Neural cell (in vitro differentiated cells): ENCODE measurements around the gene FKRP. TPM values are rescaled to one million over a fixed set of nuclear protein-coding genes. Genes with fewer than 3 reads are reported as not detected.

Experiments used
- H2AFZ ChIP-seq: fragments of 200-600, 300-800 bp; sonication (generic), shearing (Covaris generic); 2 replicates; pipeline ENCODE4 v1.6.0; 2014; ENCODE audit warnings: low read depth, mild to moderate bottlenecking, antibody characterized with exemption, low read length, moderate library complexity
- H3F3A ChIP-seq: fragments of 200-600 bp; shearing (Covaris generic); 2 replicates; pipeline ENCODE4 v1.6.1; 2016; ENCODE audit warnings: mild to moderate bottlenecking, moderate library complexity, mixed read lengths, antibody characterized with exemption, low read length; ENCODE audit not compliant: insufficient read depth, poor library complexity, severe bottlenecking
- H3K27ac ChIP-seq: fragments of 200-600, 300-800 bp; sonication (generic), shearing (Covaris generic); 2 replicates; pipeline ENCODE4 v1.5.1; 2014; ENCODE audit warnings: mild to moderate bottlenecking, low read length, moderate library complexity
- H3K27me3 ChIP-seq: fragments of 300-800, 200-600 bp; sonication (generic), shearing (Covaris generic); 2 replicates; pipeline ENCODE4 v1.6.0; 2014; ENCODE audit warnings: mild to moderate bottlenecking, low read depth, low read length, moderate library complexity; ENCODE audit not compliant: insufficient read depth
- H3K36me3 ChIP-seq: fragments of 300-800, 200-600 bp; sonication (generic), shearing (Covaris generic); 2 replicates; pipeline ENCODE4 v1.5.1; 2014; ENCODE audit warnings: mild to moderate bottlenecking, antibody characterized with exemption, low read length, moderate library complexity; ENCODE audit not compliant: insufficient read depth
- H3K4me2 ChIP-seq: fragments of 300-800, 200-600 bp; sonication (generic), shearing (Covaris generic); 2 replicates; pipeline ENCODE4 v1.6.0; 2014; ENCODE audit warnings: mild to moderate bottlenecking, low read length
- H3K4me3 ChIP-seq: fragments of 300-800, 200-600 bp; sonication (generic), shearing (Covaris generic); 2 replicates; pipeline ENCODE4 v1.5.1; 2014; ENCODE audit warnings: mild to moderate bottlenecking, low read length, moderate library complexity
- H3K79me2 ChIP-seq: fragments of 200-600 bp; shearing (Covaris generic); replicated peaks from 2 replicates; pipeline ENCODE4 v1.6.0; 2014; ENCODE audit warnings: mild to moderate bottlenecking, low read length, moderate library complexity; ENCODE audit not compliant: insufficient read depth
- H3K9ac ChIP-seq: fragments of 300-800, 200-600 bp; sonication (generic), shearing (Covaris generic); 2 replicates; pipeline ENCODE4 v1.6.1; 2016; ENCODE audit warnings: mild to moderate bottlenecking, low read length, mixed read lengths
- H3K9me2 ChIP-seq: fragments of 200-600 bp; shearing (Covaris generic); 2 replicates; pipeline ENCODE4 v1.6.1; 2016; ENCODE audit warnings: mild to moderate bottlenecking, low read length, mixed read lengths; ENCODE audit not compliant: insufficient read depth
- H3K9me3 ChIP-seq: fragments of 200-600, 300-800 bp; sonication (generic), shearing (Covaris generic); 2 replicates; pipeline ENCODE4 v1.6.1; 2016; ENCODE audit warnings: mild to moderate bottlenecking, mixed run types, low read length, moderate library complexity, mixed read lengths
- H4K20me1 ChIP-seq: fragments of 200-600 bp; shearing (Covaris generic); 2 replicates; pipeline ENCODE4 v1.6.1; 2016; ENCODE audit warnings: mild to moderate bottlenecking, mixed run types; ENCODE audit not compliant: insufficient read depth
- EP300 ChIP-seq: fragments of 450-650 bp; conservative IDR thresholded peaks from 2 replicates; pipeline ENCODE4 v1.6.1; 2014; ENCODE audit warnings: antibody characterized with exemption, mild to moderate bottlenecking, moderate library complexity; ENCODE audit not compliant: poor library complexity, severe bottlenecking
- EZH2 ChIP-seq: fragments of 200-600, 300-800 bp; shearing (Covaris generic), sonication (generic); IDR thresholded peaks from 2 replicates; pipeline ENCODE4 v1.6.1; 2014; ENCODE audit warnings: antibody characterized with exemption, low read length, borderline replicate concordance, mild to moderate bottlenecking; ENCODE audit not compliant: insufficient read depth, poor library complexity, severe bottlenecking
- MXI1 ChIP-seq: fragments of 450-650 bp; conservative IDR thresholded peaks from 2 replicates; pipeline ENCODE4 v1.6.1; 2014; ENCODE audit warnings: antibody characterized with exemption, mild to moderate bottlenecking; ENCODE audit not compliant: poor library complexity, severe bottlenecking
- POLR2AphosphoS5 ChIP-seq: IDR thresholded peaks from 2 replicates; pipeline ENCODE4 v1.6.1; 2012
- RAD21 ChIP-seq: fragments of 450-650 bp; conservative IDR thresholded peaks from 2 replicates; pipeline ENCODE4 v1.6.1; 2014; ENCODE audit warnings: antibody characterized with exemption, mild to moderate bottlenecking, moderate library complexity
- SMC3 ChIP-seq: fragments of 450-650 bp; conservative IDR thresholded peaks from 2 replicates; pipeline ENCODE4 v1.6.1; 2014; ENCODE audit warnings: antibody characterized with exemption, mild to moderate bottlenecking, moderate library complexity; ENCODE audit not compliant: poor library complexity
- TAF1 ChIP-seq: IDR thresholded peaks from 2 replicates; pipeline ENCODE4 v1.6.1; 2012; ENCODE audit warnings: low read depth
- polyA plus RNA-seq: library from polyadenylated mRNA; depleted of rRNA; stranded (reverse); fragments of >200 nt; gene quantifications from 2 replicates; pipeline ENCODE4 v1.2.3, GENCODE V29; 2014
- TF ChIP-seq, protein P1 (sequence below): fragments of 450-650 bp; IDR thresholded peaks from 2 replicates; pipeline ENCODE4 v1.5.1; 2014; ENCODE audit warnings: antibody characterized with exemption, mild to moderate bottlenecking, moderate library complexity; ENCODE audit not compliant: poor library complexity, severe bottlenecking
- TF ChIP-seq, protein P2 (sequence below): IDR thresholded peaks from 2 replicates; pipeline ENCODE4 v1.6.1; 2012; ENCODE audit warnings: borderline replicate concordance

The FKRP gene
- polyA plus RNA-seq, 1 donor from 2014 or later: 27.8 TPM

DNA sequence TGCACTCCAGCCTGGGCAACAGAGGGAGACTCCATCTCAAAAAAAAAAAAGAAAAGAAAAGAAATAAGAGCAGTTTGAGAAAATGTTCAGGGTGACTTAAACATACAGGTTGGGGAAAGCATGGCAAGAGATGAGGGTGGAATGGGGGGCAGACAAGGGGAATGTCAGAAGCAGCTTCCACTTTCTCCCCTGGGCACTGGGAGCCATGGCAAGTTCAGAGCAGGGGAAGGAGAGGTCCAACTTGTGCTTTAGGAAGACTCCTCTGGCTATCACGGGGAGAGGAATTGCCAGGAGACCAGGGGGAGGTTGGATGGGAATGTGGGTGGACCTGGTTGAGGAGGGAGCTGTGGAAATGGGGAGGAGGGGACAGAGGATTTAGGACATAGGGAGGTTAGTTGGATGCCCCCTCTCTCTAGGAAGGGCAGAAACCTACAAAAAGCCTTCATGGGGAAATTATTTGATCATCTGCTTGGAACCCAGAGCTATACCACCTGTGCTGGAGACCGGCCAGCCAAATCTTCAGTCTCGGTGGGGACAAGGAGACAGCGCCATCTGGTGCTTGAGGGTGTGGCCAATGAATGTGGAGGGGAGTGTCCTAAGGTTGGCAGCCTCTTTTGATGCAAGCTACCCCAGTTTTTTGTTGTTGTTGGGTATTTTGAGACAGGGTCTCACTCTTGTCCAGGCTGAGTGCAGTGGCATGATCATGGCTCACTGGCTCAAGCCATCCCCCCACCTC, 7.7 kb downstream of the FKRP start:
- H3K9ac ChIP-seq: no peak overlapping the region
- no peak overlapping the region for H3K4me3 ChIP-seq
- H3K4me2 ChIP-seq: no peak overlapping the region
- H3K27ac ChIP-seq: no peak overlapping the region
- H3K79me2 ChIP-seq: no peaks in the 10 kb centered on the region
- H2AFZ ChIP-seq: no peak overlapping the region
- no peaks in the 10 kb centered on the region for H3K9me3 ChIP-seq
- H3K36me3 ChIP-seq: no peaks in the 10 kb centered on the region
- H4K20me1 ChIP-seq: no peaks in the 10 kb centered on the region
- no peaks in the 10 kb centered on the region for H3K9me2 ChIP-seq
- no peaks in the 10 kb centered on the region for H3F3A ChIP-seq
- TF ChIP-seq RAD21: peak; percentile 52
- TF ChIP-seq EP300: no peak
- no peak for TF ChIP-seq TAF1
- peak; percentile 57 for TF ChIP-seq SMC3
- no peak for TF ChIP-seq MXI1
- TF ChIP-seq EZH2: no peak
- TF ChIP-seq, protein P1, sequence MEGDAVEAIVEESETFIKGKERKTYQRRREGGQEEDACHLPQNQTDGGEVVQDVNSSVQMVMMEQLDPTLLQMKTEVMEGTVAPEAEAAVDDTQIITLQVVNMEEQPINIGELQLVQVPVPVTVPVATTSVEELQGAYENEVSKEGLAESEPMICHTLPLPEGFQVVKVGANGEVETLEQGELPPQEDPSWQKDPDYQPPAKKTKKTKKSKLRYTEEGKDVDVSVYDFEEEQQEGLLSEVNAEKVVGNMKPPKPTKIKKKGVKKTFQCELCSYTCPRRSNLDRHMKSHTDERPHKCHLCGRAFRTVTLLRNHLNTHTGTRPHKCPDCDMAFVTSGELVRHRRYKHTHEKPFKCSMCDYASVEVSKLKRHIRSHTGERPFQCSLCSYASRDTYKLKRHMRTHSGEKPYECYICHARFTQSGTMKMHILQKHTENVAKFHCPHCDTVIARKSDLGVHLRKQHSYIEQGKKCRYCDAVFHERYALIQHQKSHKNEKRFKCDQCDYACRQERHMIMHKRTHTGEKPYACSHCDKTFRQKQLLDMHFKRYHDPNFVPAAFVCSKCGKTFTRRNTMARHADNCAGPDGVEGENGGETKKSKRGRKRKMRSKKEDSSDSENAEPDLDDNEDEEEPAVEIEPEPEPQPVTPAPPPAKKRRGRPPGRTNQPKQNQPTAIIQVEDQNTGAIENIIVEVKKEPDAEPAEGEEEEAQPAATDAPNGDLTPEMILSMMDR: peak; percentile 61
- TF ChIP-seq, protein P2, sequence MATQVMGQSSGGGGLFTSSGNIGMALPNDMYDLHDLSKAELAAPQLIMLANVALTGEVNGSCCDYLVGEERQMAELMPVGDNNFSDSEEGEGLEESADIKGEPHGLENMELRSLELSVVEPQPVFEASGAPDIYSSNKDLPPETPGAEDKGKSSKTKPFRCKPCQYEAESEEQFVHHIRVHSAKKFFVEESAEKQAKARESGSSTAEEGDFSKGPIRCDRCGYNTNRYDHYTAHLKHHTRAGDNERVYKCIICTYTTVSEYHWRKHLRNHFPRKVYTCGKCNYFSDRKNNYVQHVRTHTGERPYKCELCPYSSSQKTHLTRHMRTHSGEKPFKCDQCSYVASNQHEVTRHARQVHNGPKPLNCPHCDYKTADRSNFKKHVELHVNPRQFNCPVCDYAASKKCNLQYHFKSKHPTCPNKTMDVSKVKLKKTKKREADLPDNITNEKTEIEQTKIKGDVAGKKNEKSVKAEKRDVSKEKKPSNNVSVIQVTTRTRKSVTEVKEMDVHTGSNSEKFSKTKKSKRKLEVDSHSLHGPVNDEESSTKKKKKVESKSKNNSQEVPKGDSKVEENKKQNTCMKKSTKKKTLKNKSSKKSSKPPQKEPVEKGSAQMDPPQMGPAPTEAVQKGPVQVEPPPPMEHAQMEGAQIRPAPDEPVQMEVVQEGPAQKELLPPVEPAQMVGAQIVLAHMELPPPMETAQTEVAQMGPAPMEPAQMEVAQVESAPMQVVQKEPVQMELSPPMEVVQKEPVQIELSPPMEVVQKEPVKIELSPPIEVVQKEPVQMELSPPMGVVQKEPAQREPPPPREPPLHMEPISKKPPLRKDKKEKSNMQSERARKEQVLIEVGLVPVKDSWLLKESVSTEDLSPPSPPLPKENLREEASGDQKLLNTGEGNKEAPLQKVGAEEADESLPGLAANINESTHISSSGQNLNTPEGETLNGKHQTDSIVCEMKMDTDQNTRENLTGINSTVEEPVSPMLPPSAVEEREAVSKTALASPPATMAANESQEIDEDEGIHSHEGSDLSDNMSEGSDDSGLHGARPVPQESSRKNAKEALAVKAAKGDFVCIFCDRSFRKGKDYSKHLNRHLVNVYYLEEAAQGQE: no peak
- TF ChIP-seq POLR2AphosphoS5: no peak
- no peaks in the 10 kb centered on the region for H3K27me3 ChIP-seq

DNA sequence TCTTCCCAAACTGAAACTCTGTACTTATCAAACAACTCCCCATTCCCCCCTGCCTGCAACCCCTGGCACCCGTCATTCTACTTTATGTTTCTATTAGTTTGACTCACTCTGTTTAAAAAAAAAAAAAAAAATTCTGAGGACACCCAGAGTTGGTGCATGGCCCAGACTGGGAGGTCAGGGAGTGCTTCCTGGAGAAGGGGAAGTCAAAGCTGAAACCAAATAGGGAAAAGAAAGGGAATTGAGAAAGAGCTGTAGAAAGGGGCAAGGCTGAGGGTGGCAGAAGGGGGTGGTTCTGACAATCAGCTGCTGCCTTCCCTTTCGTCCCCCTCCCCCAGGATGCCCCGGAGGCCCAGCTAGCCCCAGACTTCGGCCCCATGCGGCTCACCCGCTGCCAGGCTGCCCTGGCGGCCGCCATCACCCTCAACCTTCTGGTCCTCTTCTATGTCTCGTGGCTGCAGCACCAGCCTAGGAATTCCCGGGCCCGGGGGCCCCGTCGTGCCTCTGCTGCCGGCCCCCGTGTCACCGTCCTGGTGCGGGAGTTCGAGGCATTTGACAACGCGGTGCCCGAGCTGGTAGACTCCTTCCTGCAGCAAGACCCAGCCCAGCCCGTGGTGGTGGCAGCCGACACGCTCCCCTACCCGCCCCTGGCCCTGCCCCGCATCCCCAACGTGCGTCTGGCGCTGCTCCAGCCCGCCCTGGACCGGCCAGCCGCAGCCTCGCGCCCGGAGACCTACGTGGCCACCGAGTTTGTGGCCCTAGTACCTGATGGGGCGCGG, 9.4 kb downstream of the FKRP start:
- no peaks in the 10 kb centered on the region for H3K27me3 ChIP-seq
- no peaks in the 10 kb centered on the region for H3K9me2 ChIP-seq
- no peak overlapping the region for H2AFZ ChIP-seq
- no peak overlapping the region for H3K27ac ChIP-seq
- H3K9ac ChIP-seq: no peak overlapping the region
- H3F3A ChIP-seq: no peaks in the 10 kb centered on the region
- H4K20me1 ChIP-seq: no peaks in the 10 kb centered on the region
- TF ChIP-seq TAF1: no peak
- no peak for TF ChIP-seq EZH2
- TF ChIP-seq MXI1: no peak
- TF ChIP-seq, protein P1: no peak
- TF ChIP-seq EP300: no peak
- TF ChIP-seq POLR2AphosphoS5: no peak
- TF ChIP-seq, protein P2: no peak
- no peak for TF ChIP-seq SMC3
- no peak overlapping the region for H3K4me3 ChIP-seq
- no peaks in the 10 kb centered on the region for H3K79me2 ChIP-seq
- no peaks in the 10 kb centered on the region for H3K9me3 ChIP-seq
- H3K4me2 ChIP-seq: no peak overlapping the region
- H3K36me3 ChIP-seq: no peaks in the 10 kb centered on the region
